HPDE6-E6E7 (cell line): ENCODE results near the gene NEBL.

Experiments used
- DNase-seq: peaks from one replicate; pipeline ENCODE4 v3.0.0; 2011; ENCODE audit warnings: missing footprints; ENCODE audit errors: extremely low spot score

The NEBL gene

DNA sequence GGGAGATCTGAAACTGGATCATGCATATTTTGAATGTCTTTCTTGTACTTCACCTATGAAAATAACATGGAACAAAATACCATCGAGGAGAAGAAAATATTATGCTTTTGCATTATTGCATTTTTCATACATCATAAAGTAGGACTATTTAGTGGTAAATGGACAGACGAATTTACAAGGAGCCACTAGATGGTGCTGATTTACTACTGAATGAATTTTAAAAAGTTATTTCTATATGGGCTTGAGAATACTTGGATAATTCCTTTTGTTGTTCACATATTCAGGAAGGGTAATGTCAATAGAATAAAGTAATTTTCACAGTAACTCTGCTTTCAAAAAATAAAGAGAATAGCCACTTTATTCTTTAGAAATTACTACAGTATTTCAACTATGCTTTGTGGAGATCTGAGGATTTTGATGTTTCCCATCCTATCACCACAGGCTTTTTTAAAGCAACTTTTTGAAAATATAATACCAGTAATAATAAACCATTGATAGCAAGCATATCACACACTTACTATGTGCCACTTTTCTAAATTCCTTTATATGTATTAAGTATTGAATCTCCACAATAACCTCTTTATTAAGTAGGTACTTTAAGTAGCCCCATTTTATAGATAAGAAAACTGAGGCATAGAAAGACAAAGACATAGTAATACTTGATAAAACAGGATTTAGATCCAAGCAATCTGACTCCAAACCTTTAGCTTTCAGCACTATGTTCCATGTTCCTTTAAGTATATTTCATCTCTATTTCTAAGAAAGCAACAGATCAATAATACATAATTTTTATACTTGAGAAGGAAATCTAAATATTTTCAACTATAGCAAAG is 38.6 kb downstream of the NEBL start:
- DNase-seq: no peak

DNA sequence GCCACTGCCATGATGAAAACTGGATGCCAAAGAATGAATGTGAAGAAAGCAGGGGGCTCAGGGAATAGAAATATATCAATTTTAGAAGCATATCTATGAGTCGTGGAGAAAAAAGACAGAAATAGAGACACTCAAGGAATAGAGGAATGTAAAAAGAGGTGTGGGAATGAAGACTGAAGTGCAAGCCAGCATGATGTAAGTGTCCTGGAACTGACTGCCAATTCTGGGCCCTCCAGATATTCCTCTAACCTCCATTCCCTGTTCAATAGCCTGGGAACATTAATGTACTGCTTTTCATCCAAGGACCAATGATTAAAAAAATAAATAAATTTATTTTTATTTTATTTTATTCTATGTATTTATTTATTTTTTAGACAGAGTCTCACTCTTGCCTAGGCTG is 40.6 kb downstream of the NEBL start:
- no peak for DNase-seq

DNA sequence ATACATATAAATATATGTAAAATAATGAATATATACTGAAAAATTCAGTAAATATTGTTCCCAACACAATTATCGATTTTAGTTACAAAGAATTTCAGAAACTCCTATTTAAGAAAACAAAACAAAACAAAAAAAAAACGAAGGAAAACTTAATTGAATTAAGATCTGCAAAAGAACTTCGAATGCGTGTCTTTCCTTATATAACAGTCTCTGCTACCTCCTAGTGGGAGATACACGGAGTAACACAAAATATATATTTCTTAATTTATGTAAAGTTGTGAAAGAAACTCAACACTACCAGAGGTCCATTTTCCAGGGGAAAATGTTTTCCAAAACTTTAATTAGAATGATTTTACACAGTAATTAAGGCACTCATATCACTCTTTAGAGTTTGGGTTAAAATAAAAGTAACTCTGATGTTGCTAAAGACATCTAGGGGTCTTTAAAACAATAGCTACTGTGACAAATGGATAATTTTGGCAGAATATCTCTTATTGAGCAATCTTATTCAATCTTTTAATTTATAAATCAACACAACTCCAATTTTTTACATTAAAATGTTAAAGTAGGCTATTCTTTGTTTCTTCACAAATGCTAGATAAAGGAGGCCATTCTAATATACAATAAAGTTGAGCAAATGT is 41.6 kb downstream of the NEBL start:
- peak; percentile 1 for DNase-seq

DNA sequence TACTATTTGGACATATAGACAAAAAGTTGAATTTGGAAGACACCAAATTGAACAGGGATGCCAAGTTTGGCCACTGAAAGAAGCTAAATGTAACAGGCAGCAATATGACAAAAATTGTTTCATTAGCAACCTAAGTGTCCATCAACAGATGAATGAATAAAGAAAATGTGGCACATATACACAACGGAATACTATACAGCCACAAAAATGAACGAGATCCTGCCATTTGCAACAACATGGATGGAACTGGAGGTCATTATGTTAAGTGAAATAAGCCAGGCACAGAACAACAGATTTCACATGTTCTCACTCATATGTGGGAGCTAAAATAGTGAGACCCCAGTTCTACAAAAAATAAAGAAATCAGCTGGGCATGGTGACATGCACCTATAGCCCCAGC is 43.8 kb downstream of the NEBL start:
- no peak for DNase-seq

DNA sequence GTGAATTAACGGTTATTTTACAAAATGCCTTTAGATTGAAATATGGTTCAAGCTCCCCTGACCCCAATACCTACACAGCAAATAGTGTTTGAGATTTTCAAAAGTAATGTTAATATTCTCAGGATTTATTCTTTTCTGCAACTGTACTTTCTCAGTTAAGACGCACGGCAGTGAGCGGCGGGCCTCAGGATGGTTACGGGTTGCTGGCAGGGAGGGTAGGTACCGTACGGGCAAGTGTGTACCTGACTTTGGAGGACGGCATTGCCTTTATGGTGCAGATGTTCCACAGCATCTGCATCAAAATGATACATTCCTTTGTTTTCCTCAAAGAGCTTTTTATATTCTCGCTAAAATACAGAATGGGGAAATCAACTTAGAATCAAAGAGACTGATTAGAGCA is 44.8 kb downstream of the NEBL start:
- DNase-seq: no peak

DNA sequence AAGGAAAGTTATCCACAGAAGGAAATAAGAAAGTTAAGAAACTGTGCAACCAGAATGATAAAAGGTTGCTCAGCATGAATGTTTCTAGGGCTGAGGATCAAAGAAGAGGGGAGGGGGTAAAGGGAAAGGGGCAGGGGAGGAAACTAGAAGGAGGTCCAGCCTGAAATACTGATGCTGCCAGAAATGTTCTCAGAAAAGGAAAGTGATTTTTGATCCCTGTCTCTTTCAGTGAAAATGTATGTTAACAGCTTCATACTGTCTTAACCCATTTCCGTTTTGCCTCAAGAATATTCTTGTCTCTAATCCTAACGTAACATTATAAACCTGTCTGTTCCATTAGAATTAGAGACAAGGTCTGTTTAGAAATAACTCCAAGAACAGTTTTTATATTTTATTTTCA is 49.6 kb downstream of the NEBL start:
- DNase-seq: no peak

DNA sequence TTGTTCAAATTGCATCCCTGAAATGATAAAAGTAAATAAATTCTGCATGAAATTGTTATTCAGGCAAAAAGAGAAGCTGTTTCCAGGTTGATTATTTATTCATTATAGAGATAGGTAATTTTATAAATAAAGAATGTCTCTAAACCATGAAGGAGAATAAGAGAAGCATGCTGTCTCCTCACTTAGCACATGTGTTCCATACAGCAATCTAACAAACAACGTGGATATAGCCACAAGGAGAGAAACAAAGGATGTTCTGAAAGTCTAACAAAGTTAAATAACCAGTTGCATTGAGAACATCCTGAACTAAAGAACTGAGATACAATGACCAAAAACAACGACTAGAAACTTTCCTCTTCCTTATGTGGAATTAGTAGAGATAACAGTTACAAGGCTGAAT is 50.8 kb downstream of the NEBL start:
- DNase-seq: no peak

DNA sequence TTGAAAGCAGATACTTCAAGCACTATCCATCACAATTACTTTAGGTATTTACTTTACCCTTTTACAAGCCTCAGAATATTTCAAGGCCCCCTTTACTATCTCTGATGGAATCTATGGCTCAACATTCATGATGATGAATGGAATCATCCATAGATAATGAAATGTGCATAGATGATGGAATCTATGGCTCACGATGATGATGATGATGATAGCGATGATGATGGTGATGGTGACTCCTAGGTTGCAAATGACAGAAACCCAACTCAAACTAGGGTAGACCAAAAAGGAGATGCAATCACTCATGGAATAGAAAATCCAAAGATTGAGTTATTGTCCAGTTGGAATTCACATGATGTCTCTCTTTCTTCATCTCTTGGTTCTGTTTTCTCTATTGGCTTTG is 55.7 kb downstream of the NEBL start:
- DNase-seq: no peak

DNA sequence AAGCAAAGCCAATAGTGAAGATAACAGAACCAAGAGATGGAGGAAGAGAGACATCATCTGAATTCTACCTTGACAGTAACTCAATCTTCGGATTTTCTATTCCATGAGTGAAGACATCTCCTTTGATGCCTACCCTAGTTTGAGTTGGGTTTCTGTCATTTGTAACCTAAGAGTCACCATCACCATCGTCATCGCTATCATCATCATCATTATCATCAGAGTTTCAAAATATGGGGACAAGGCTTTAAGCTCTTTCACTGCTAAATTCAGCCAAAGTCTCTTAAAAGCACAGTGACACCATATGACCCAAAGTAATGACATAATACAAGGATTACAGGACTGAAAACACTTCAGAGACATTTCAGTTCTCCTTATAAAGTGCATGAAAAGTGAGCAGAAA is 57.2 kb downstream of the NEBL start:
- no peak for DNase-seq

DNA sequence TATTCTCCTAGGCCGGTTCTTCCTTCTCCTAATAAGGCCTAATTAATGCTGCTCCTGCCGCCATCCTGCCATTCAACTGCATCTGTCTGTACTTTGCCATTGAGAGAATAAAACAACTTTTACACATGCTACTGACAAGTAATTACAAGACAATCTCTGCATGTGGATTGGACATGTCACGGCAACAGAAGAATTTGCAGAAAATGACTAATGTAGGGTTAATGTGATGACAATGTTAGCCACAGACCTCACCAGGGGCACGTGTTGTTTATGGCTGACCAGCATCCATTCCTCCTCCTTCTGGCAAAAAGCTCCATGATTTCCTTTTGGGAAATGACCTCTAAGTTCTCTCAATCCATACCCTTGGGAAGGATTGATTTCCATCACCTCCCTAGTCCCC is 58.0 kb downstream of the NEBL start:
- peak; percentile 12 for DNase-seq

DNA sequence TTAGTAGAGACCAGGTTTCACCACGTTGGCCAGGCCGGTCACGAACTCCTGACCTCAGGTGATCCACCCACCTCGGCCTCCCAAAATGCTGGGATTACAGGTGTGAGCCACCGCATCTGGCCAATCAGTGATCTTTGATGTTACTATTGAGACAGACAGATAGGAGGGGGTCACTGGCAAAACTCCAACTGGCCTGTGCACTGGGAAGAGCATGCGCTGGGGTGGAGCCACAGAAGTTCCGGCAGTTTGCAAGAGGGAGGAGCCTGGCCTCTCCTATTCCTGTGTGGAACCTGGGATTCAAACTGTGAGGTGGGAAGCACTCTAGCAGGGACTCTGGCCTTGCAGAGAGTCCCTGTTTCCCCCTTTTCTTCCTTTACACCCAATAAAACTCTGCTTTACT is 60.7 kb downstream of the NEBL start:
- DNase-seq: no peak

DNA sequence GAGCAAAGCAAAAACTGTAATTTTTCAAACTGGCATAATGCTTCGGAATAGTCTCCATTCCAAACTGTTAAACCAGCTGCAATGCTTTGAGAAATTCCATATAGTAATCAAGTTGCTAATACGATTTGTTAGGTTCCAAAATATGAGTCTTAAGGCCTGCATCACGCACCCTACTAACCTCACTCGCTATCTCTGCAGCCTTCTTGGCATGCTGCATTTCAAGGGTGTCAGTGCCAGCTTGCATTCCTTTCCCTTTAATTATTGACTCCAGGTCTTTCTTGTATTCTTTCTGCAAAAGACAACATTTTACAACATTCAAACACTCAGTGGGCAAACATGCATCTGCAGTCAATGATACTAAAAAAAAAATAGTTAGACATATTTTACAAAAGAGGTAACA is 61.8 kb downstream of the NEBL start:
- DNase-seq: no peak

DNA sequence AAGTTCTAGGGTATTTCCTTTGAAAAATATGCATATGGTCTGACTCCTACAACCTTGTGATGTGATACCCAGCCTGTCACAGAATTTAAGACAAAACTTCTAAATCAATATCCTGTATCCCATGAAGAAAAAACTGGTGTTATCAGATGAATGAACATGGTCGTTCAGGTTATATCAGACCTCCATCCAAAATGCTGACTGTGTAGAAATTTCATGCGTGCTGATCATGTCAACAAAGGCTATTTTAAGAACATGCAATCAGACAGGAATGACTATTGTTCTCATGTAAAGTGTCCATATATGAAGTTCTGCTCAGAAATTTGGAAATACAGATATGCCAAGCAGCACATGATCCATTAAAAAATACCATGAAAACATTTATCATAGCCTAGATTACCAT is 62.3 kb downstream of the NEBL start:
- DNase-seq: no peak

DNA sequence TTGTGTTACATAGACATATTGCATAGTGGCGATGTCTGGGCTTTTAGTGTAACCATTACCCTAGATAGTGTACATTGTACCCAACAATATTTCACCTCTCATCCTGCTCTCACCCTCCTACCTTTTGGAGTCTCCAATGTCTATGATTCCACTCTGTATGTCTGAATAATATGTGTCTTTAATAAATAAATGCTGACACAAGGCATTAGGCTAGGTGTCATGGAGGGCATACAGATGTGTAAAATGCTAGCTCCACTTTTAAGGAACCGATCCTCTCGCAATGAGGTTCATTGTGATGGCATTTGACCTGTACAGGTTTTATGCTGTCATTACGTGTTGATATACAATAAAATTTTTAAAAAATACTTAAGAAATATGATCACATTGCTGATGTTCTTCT is 74.3 kb downstream of the NEBL start:
- no peak for DNase-seq

DNA sequence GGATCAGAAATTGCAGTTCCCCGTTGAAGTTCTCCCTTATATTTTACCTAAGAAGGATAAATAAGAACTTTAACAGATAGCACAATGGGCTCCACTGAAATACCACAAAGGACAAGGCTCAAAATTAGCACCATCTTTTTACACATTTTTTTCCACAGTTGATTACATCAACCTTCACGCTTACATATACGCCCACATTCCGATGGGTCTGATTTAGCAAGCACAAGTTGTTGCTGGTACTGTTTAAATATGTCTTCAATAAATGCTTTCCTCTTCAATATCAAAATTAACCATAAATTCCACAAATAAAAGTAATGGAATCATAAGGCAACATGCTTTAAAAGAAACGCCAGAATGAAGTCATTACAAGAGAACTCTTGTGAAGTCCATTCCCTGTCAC is 79.5 kb downstream of the NEBL start:
- DNase-seq: no peak

DNA sequence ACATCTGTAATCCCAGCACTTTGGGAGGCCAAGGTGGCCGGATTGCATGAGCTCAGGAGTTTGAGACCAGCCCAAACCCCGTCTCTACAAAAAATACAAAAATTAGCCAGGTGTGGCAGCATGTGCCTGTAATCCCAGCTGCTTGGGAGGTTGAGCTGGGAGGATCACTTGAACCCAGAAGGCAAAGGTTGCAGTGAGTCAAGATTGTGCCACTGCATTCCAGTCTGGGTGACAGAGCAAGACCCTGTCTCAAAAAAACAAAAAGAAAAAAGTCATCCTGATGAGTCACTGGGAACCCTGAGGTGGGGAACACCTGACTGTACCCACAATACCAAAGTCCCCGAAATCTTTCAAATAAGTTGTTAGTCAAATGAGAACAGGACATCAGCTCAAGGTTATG is 80.0 kb downstream of the NEBL start:
- DNase-seq: no peak

DNA sequence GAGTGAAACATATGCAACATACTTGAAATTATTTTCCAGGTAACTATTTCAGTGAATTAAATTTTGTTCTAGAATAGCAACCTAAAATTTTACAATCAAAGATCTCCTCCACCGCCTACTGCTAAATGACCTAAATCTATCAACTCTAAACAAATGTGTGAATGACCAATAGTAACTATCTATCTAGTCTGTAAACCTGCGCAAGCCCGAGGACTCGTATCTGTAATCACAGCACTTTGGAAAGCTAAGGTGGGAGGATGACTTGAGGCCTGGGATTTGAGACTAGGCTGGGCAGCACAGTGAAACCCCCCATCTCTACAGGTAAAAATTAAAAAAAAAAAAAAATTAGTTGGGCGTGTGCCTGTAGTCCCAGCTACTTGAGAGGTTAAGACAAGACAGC is 83.0 kb downstream of the NEBL start:
- DNase-seq: no peak

DNA sequence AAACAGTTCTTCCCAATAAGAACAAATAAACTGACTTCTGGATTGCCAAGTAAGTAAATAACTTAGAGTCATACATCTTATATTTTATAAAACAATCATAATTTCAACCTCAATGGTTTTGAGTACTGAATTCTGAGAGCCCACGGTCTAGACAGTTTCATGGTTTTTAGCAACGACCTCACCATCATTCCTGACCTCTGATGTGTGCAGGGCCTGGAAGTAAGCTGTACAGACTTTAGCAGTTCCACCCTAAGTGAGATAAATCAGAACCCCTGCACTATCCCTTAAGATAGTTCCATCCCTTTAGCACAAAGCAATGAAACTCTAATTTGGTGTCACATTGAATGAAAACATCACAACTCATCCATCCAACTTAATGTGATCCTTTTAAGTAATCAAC is 86.0 kb downstream of the NEBL start:
- no peak for DNase-seq

DNA sequence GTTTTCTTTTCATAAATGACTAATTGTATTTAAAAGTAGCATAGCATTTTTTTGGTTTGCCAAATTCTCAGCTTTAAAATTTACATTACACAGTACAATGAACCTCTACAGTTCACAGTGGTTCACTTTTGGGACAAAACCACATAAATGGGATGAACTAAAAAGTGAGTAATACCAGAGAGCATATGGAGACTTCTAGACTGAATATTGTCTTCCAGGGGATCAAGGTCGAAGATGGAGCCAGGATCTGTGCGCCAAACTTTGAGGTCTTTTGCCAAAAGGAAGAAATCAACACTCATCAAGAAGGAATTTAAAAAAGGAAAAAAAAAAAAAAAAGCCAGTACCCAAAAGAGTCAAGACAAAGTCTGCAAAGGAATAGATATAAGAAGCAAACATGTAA is 87.5 kb downstream of the NEBL start:
- no peak for DNase-seq

DNA sequence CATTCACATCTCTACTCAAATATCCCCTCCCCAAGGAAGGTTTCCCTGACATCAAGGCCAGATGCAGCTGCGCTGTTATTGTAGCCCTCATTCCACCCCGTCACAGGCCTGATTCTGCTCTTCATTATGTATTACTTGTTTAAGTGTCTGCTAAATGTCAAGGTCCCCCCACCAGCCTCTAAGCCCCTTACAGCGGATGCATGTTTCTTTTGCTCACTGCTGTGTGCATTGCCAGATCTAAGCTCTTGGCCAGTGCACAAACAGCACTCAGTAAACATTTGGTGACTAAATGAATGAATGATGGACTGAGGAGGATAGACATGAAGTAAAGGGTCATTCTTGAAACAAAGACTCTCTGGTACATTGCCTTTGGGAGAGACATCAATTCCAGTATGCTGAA is 90.6 kb downstream of the NEBL start:
- DNase-seq: no peak

DNA sequence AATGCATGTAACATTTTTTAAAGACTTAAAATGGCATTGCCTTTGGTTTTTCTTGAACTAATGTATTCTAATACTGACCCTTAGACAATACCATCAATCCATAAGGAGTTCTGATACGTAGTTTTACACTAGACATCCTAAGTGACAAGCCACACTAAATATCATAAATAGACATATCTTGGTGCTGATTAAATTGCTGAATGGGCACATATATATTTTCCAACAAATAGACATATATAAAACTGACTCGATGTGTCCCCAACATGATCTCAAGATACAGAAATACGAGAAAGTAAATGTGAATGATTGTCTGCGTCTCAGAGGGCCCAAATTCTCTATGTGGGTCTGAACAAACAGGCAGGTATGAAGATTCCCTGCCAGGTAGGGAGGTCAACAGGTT is 99.8 kb downstream of the NEBL start:
- no peak for DNase-seq

DNA sequence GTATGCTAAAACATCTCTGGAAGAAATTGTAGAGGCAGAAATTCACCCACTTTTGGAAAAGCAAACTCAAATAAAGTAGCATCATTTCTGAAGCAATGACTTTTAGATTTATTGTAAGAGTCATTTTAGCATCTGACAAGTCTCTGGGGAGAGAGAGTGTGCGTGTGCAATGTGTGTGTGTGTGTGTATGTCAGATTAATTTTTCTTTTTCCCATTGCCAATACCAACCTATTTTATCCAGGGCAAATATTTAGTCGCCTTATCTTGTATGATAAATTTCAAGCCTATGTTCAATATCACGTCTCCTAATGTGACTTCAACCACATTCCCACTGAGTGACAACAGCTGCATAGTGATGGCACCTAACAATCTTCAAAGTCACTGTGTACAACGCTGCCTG is 101.7 kb downstream of the NEBL start:
- DNase-seq: no peak

DNA sequence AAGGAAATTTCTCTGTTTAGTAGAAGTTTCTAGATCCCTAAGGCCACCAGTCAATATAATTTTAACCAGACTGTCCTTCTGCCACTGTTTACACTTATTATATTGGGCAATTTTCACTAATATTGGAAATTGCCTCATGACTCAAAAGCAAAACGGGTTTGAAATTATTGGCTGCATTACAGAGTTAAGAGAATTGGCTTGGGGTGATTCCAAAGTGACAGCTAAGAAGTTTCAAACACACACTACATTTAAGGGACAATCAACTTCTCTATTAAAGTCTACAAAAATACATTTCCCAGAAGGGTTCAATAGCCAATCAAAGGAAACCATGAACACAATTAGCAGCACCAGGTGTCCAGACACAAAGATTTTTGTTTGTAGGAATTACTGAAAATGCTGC is 111.9 kb downstream of the NEBL start:
- no peak for DNase-seq
